H1 (cell line): Measurements from ENCODE around the gene UVRAG. TPM values are rescaled to one million over a fixed set of nuclear protein-coding genes. Genes with fewer than 3 reads are reported as not detected.

Experiments
- CTCF ChIA-PET: fragments of 300-600 bp; sonication (Branson Sonifier 250); formaldehyde crosslinking; loops from one replicate; lab custom pipeline; 2021; ENCODE audit not compliant: partially characterized antibody; lab: Charles Lee
- POLR2A ChIA-PET: fragments of 300-600 bp; sonication (Branson Sonifier 250); formaldehyde crosslinking; loops from one replicate; lab custom pipeline; 2021; ENCODE audit warnings: inconsistent platforms; ENCODE audit not compliant: partially characterized antibody; lab: Charles Lee
- DNase-seq, 2 experiments: peaks; one replicate each; pipeline versions ENCODE4 v3.0.0 to v3.0.0-alpha.2; 2010 to 2022; ENCODE audit warnings: low spot score in 2 of 2, low read depth in 1 of 2, mixed read lengths in 1 of 2
- FAIRE-seq: peaks from 2 replicates; lab custom pipeline; 2011; peaks lifted over from hg19 to GRCh38; lab: Jason Lieb, UNC
- H2AFZ ChIP-seq: 2 replicates; pipeline ENCODE4 v1.8.1; 2012; ENCODE audit warnings: low read length, inconsistent platforms
- H2AK5ac ChIP-seq: 2 replicates; pipeline ENCODE4 v1.6.1; 2013; ENCODE audit warnings: low read depth, low read length
- H2BK120ac ChIP-seq: replicated peaks from 2 replicates; pipeline ENCODE3; 2013; ENCODE audit warnings: low read depth, low read length, inconsistent platforms
- H2BK12ac ChIP-seq: 2 replicates; pipeline ENCODE4 v1.6.1; 2013; ENCODE audit warnings: low read depth, low read length
- H2BK15ac ChIP-seq: 2 replicates; pipeline ENCODE4 v1.6.1; 2013; ENCODE audit warnings: low read length
- H2BK20ac ChIP-seq: 2 replicates; pipeline ENCODE4 v1.6.1; 2013; ENCODE audit warnings: low read length
- H2BK5ac ChIP-seq: 2 replicates; pipeline ENCODE4 v1.6.1; 2013; ENCODE audit warnings: low read depth, low read length
- H3K14ac ChIP-seq: 2 replicates; pipeline ENCODE4 v1.6.1; 2013; ENCODE audit warnings: inconsistent platforms; ENCODE audit not compliant: insufficient read length
- H3K18ac ChIP-seq: 2 replicates; pipeline ENCODE4 v1.6.1; 2013; ENCODE audit warnings: low read length; ENCODE audit errors: extremely low read depth
- H3K23ac ChIP-seq: 2 replicates; pipeline ENCODE4 v1.6.1; 2013; ENCODE audit warnings: inconsistent platforms; ENCODE audit not compliant: insufficient read length
- H3K23me2 ChIP-seq: 2 replicates; pipeline ENCODE4 v1.6.1; 2013; ENCODE audit warnings: low read depth, low read length
- H3K27ac ChIP-seq: 2 replicates; pipeline ENCODE4 v1.6.1; 2011; ENCODE audit warnings: low read depth, low read length, inconsistent platforms
- H3K27me3 ChIP-seq, 4 experiments: replicated peaks in 1 of 4; 1 replicate in 1 of 4; 2 replicates in 3 of 4; pipeline versions ENCODE4 v1.6.1 to v1.8.1; 2011 to 2013; ENCODE audit warnings: low read length in 3 of 4, mild to moderate bottlenecking in 3 of 4, inconsistent platforms in 2 of 4, mixed read lengths in 2 of 4, moderate library complexity in 1 of 4; ENCODE audit not compliant: control insufficient read depth in 3 of 4, insufficient read depth in 3 of 4; ENCODE audit errors: extremely low read depth in 1 of 4
- H3K36me3 ChIP-seq, 4 experiments: 2 replicates each; pipeline versions ENCODE4 v1.6.1 to v1.8.1; 2011 to 2013; ENCODE audit warnings: mild to moderate bottlenecking in 4 of 4, low read length in 3 of 4, moderate library complexity in 2 of 4, control low read depth in 1 of 4, inconsistent platforms in 1 of 4; ENCODE audit not compliant: insufficient read depth in 4 of 4, control insufficient read depth in 2 of 4
- H3K4ac ChIP-seq: replicated peaks from 2 replicates; pipeline ENCODE3; 2013; ENCODE audit warnings: low read length, low read depth, mixed read lengths, inconsistent platforms; ENCODE audit not compliant: insufficient read length
- H3K4me1 ChIP-seq, 4 experiments: replicated peaks in 1 of 4; 1 replicate in 1 of 4; 2 replicates in 3 of 4; pipeline versions ENCODE4 v1.6.1 to v1.8.1; 2011 to 2013; ENCODE audit warnings: low read length in 3 of 4, inconsistent platforms in 2 of 4, mixed read lengths in 1 of 4; ENCODE audit not compliant: insufficient read depth in 4 of 4, control insufficient read depth in 3 of 4
- H3K4me2 ChIP-seq, 2 experiments: 2 replicates each; pipeline versions ENCODE4 v1.6.1 to v1.8.1; 2011 to 2013; ENCODE audit warnings: low read depth in 2 of 2, low read length in 2 of 2, control low read depth in 1 of 2, inconsistent platforms in 1 of 2, mild to moderate bottlenecking in 1 of 2; ENCODE audit not compliant: insufficient read depth in 1 of 2
- H3K4me3 ChIP-seq, 4 experiments: fragments of 200-600, 300-600 bp in 1 of 4; sonication (generic), shearing (Covaris generic), sonication (Bioruptor Twin) in 1 of 4; 2 replicates each; pipeline versions ENCODE4 v1.5.1 to v1.8.1; 2011 to 2016; ENCODE audit warnings: low read length in 4 of 4, low read depth in 3 of 4, control low read depth in 2 of 4, inconsistent platforms in 2 of 4, mild to moderate bottlenecking in 2 of 4, mixed read lengths in 1 of 4, moderate library complexity in 1 of 4; ENCODE audit not compliant: insufficient read depth in 2 of 4; ENCODE audit errors: extremely low read depth in 1 of 4
- H3K56ac ChIP-seq: replicated peaks from 2 replicates; pipeline ENCODE3; 2013; ENCODE audit warnings: low read depth, mild to moderate bottlenecking, mixed read lengths, low read length, inconsistent platforms; ENCODE audit not compliant: insufficient read length
- H3K79me1 ChIP-seq: 2 replicates; pipeline ENCODE4 v1.6.1; 2013; ENCODE audit warnings: low read depth, low read length, control low read depth
- H3K79me2 ChIP-seq, 2 experiments: 2 replicates each; pipeline versions ENCODE4 v1.6.1 to v1.8.1; 2012 to 2013; ENCODE audit warnings: low read length in 2 of 2, mild to moderate bottlenecking in 2 of 2, inconsistent platforms in 1 of 2; ENCODE audit not compliant: insufficient read depth in 2 of 2, control insufficient read depth in 1 of 2
- H3K9ac ChIP-seq, 4 experiments: replicated peaks in 1 of 4; 1 replicate in 1 of 4; 2 replicates in 3 of 4; pipeline versions ENCODE4 v1.6.1 to v1.8.1; 2011 to 2013; ENCODE audit warnings: low read depth in 3 of 4, low read length in 3 of 4, control low read depth in 2 of 4, mild to moderate bottlenecking in 2 of 4, moderate library complexity in 2 of 4, inconsistent platforms in 1 of 4; ENCODE audit errors: extremely low read depth in 1 of 4
- H3K9me3 ChIP-seq, 2 experiments: 2 replicates each; pipeline versions ENCODE4 v1.6.1 to v1.8.1; 2012 to 2013; ENCODE audit warnings: mild to moderate bottlenecking in 2 of 2, moderate library complexity in 2 of 2, control low read depth in 1 of 2, inconsistent platforms in 1 of 2, low read depth in 1 of 2, low read length in 1 of 2, mixed read lengths in 1 of 2; ENCODE audit not compliant: insufficient read depth in 2 of 2
- H4K20me1 ChIP-seq, 2 experiments: replicated peaks in 1 of 2; 2 replicates each; pipeline versions ENCODE3 to v1.8.1; 2011 to 2013; ENCODE audit warnings: inconsistent platforms in 2 of 2, low read length in 2 of 2, mild to moderate bottlenecking in 1 of 2; ENCODE audit not compliant: insufficient read depth in 2 of 2, control insufficient read depth in 1 of 2
- H4K5ac ChIP-seq: 2 replicates; pipeline ENCODE4 v1.6.1; 2013; ENCODE audit warnings: low read length, low read depth, mixed read lengths, inconsistent platforms; ENCODE audit not compliant: insufficient read length
- H4K8ac ChIP-seq: 2 replicates; pipeline ENCODE4 v1.8.0; 2013; ENCODE audit warnings: mild to moderate bottlenecking, moderate library complexity, low read length, inconsistent platforms; ENCODE audit not compliant: insufficient read depth; ENCODE audit errors: extremely low read depth
- H4K91ac ChIP-seq: replicated peaks from 2 replicates; pipeline ENCODE3; 2013; ENCODE audit warnings: low read length, mixed read lengths, inconsistent platforms; ENCODE audit not compliant: insufficient read length
- CTBP2 ChIP-seq: IDR thresholded peaks from 2 replicates; pipeline ENCODE4 v1.7.0; 2011; ENCODE audit warnings: borderline replicate concordance, mild to moderate bottlenecking, moderate library complexity, mixed read lengths, low read length; ENCODE audit not compliant: insufficient read depth, insufficient read length
- CTCF ChIP-seq, 3 experiments: IDR thresholded peaks; 1 replicate in 2 of 3; 2 replicates in 1 of 3; pipeline versions ENCODE4 v1.5.1 to v1.6.1; 2011; ENCODE audit warnings: low read length in 3 of 3, mild to moderate bottlenecking in 3 of 3, inconsistent platforms in 2 of 3, low read depth in 1 of 3, moderate library complexity in 1 of 3; ENCODE audit not compliant: insufficient read depth in 1 of 3; ENCODE audit errors: control extremely low read depth in 1 of 3
- E2F6 ChIP-seq: IDR thresholded peaks from 2 replicates; pipeline ENCODE4 v1.6.1; 2012; ENCODE audit warnings: inconsistent platforms
- JUN ChIP-seq: IDR thresholded peaks from 2 replicates; pipeline ENCODE4 v1.6.1; 2011; ENCODE audit warnings: low read depth, mild to moderate bottlenecking, improper control_type of control experiment, low read length
- KDM5A ChIP-seq: fragments of 200-600 bp; IDR thresholded peaks from 2 replicates; pipeline ENCODE4 v1.7.1; 2012; ENCODE audit warnings: mild to moderate bottlenecking, low read length, inconsistent platforms, mixed read lengths
- POLR2A ChIP-seq, 2 experiments: IDR thresholded peaks; 1 replicate in 1 of 2; 2 replicates in 1 of 2; pipeline ENCODE4 v1.6.1; 2011; ENCODE audit warnings: low read depth in 2 of 2, low read length in 2 of 2, mild to moderate bottlenecking in 2 of 2; ENCODE audit errors: control extremely low read depth in 1 of 2
- SRF ChIP-seq: IDR thresholded peaks from 2 replicates; pipeline ENCODE4 v1.6.1; 2011; ENCODE audit warnings: mild to moderate bottlenecking, low read depth, low read length, moderate library complexity
- SUZ12 ChIP-seq: fragments of 200-600 bp; sonication (generic); IDR thresholded peaks from 2 replicates; pipeline ENCODE4 v1.6.1; 2012; ENCODE audit warnings: mild to moderate bottlenecking, inconsistent platforms, low read length, moderate library complexity, mixed read lengths
- TEAD4 ChIP-seq: IDR thresholded peaks from 2 replicates; pipeline ENCODE4 v1.6.1; 2012; ENCODE audit warnings: low read depth, low read length, inconsistent platforms, mixed read lengths
- YY1 ChIP-seq: IDR thresholded peaks from 2 replicates; pipeline ENCODE4 v1.6.1; 2011; ENCODE audit warnings: low read depth, mild to moderate bottlenecking, low read length
- WGBS, 2 experiments: shearing (Covaris generic) in 1 of 2; methylation state at CpG; one replicate each; pipeline versions ENCODE4 v1.1.6 to v1.1.7; 2013 to 2015; ENCODE audit warnings: low lambda C conversion rate in 2 of 2, mixed read lengths in 2 of 2, inconsistent platforms in 1 of 2, low coverage in 1 of 2, missing lambda C conversion rate in 1 of 2; ENCODE audit not compliant: insufficient replicate concordance in 2 of 2, insufficient coverage in 1 of 2, insufficient read length in 1 of 2; ENCODE audit errors: extremely low coverage in 1 of 2, missing lambda C conversion rate in 1 of 2; 5-methylcytosine and 5-hydroxymethylcytosine counted together
- polyA plus RNA-seq, 7 experiments: library from polyadenylated mRNA; depleted of rRNA in 3 of 7; stranded (reverse) in 5 of 7; unstranded in 2 of 7; fragments of >200 nt in 5 of 7; fragments of 200-250 nt in 2 of 7; gene quantifications; 1 replicate in 5 of 7; 2 replicates in 1 of 7; 4 replicates in 1 of 7; pipeline versions ENCODE4 v1.2.1 to v1.2.3, GENCODE V29; 2011 to 2013; ENCODE audit warnings: missing spikeins in 2 of 7, mixed read lengths in 2 of 7
- total RNA-seq: library from RNA; stranded (reverse); fragmentation: NEBNext Ultra II Directional; extraction: Animal tissue kit (Norgen Biotek cat#: 25700); gene quantifications from 2 replicates; pipeline ENCODE4 v1.2.1, GENCODE V29; 2021

Gene UVRAG
- total and polyA plus RNA-seq, 2 of the 8 experiments (the other 6 are each of a cell fraction or from before 2014, with no cell fraction given) = 5.5 to 14.7 TPM

GRCh38 chr11:75801362-75802020, 13.5 kb upstream of the UVRAG start:
- Histone ChIP-seq H3K4me2 (no peak overlapping the region), H3K4me1 (0 out of 7 replicates have a peak, but pooled peaks cover 0 to 2% (median 0%) of the 10 kb centered on the region in 4 experiments), H4K8ac (no peak overlapping the region), H3K27ac (no peak overlapping the region), H3K79me1 (no peaks in the 10 kb centered on the region), H4K20me1 (no peaks in the 10 kb centered on the region), H2AK5ac (no peak overlapping the region), H3K14ac (no peak overlapping the region), H3K27me3 (no peaks in the 10 kb centered on the region), H3K18ac (no peak overlapping the region), H3K9ac (no peak overlapping the region), H3K4ac (no peak overlapping the region), H3K36me3 (no peaks in the 10 kb centered on the region), H3K56ac (no peak overlapping the region), H2BK5ac (no peak overlapping the region), H3K4me3 (no peak overlapping the region), H4K5ac (no peak overlapping the region), H2BK12ac (no peak overlapping the region), H2BK20ac (no peak overlapping the region), H2BK15ac (no peak overlapping the region), H3K79me2 (no peaks in the 10 kb centered on the region), H3K23me2 (no peaks in the 10 kb centered on the region), H4K91ac (no peak overlapping the region), H2AFZ (no peak overlapping the region), H2BK120ac (no peak overlapping the region), H3K23ac (no peak overlapping the region), H3K9me3 (no peaks in the 10 kb centered on the region)
- no peak for FAIRE-seq
- 93% methylated on average over 9 of the region's 9 CpGs; no CpG with 5 or more reads in 1 of the 2 experiments for WGBS, 2 experiments
- ChIA-PET CTCF (interaction anchor here (1.2 to 6.0 kb wide), 15 partner anchors 7 to 351 kb away, joined by 3 to 94 read pairs (median 6); partner anchors contain the start of gene UVRAG), POLR2A (no interaction called here)
- DNase-seq = no peak
- TF ChIP-seq TEAD4 = no peak
- no peak for TF ChIP-seq SUZ12
- no peak for TF ChIP-seq CTCF (IDR thresholded peaks at IDR 0.05; ENCODE audit: control extremely low read depth in 1 of 3, insufficient read depth in 1 of 3, low read depth in 1 of 3, low read length in 3 of 3)
- TF ChIP-seq E2F6 = no peak
- no peak for TF ChIP-seq CTBP2
- no peak for TF ChIP-seq POLR2A (IDR thresholded peaks at IDR 0.05; ENCODE audit: control extremely low read depth in 1 of 2, low read depth in 2 of 2, low read length in 2 of 2)
- TF ChIP-seq KDM5A = no peak
- no peak for TF ChIP-seq YY1
- no peak for TF ChIP-seq SRF
- no peak for TF ChIP-seq JUN
